Mammary epithelial cell (primary cell): ENCODE measurements around the gene TNFSF13B.

Experiments used
- CTCF ChIP-seq, 2 donors: IDR thresholded peaks in 1 of 2; conservative IDR thresholded peaks in 1 of 2; 2 replicates each; pipeline ENCODE4 v1.5.1; 2011 to 2012; ENCODE audit warnings: inconsistent platforms in 2 of 2, low read length in 2 of 2, mild to moderate bottlenecking in 2 of 2, control low read depth in 1 of 2, low read depth in 1 of 2; ENCODE audit not compliant: insufficient read depth in 1 of 2; ENCODE audit errors: extremely low read depth in 1 of 2
- EZH2 ChIP-seq: IDR thresholded peaks from 2 replicates; pipeline ENCODE4 v1.6.1; 2012; ENCODE audit warnings: low read length, inconsistent platforms, borderline replicate concordance

DNA sequence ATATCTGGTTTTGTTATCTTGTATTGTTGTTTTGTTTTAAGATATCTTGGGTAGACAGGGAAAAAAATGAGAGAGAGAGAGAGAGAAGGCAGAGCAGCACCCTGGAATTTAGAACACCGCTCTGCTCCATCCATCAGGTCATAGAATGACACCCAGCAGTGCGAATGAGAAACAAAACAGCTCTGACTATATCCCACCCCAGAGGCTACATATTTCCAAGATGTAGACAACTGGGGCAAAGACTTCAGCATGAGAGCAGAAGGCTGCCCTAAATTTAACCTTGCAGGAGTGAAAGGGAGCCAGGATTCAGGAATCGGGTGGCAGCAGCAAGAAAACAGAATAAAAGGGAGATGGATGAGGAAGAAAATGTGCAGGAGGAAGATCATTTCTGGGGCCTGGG, 46.5 kb downstream of the TNFSF13B start:
- no peak for TF ChIP-seq CTCF (conservative IDR thresholded peaks at IDR 0.05 in 1 of 2, IDR thresholded peaks at IDR 0.05 in 1 of 2; ENCODE audit: extremely low read depth in 1 of 2, insufficient read depth in 1 of 2, low read depth in 1 of 2, low read length in 2 of 2)
- no peak for TF ChIP-seq EZH2
